ENCODE measurements around the gene CTDSPL2. TPM values are rescaled to one million over a fixed set of nuclear protein-coding genes. Genes with fewer than 3 reads are reported as not detected.

The CTDSPL2 gene
- polyA plus RNA-seq, 3 donors: 64.0 to 75.8 (median 69.1) TPM

Other genes with a start within 250 kb of the CTDSPL2 start
- under 1 TPM; 0.76 to 0.90 (median 0.78) TPM for gene FRMD5, start 232.4 kb upstream of the CTDSPL2 start, polyA plus RNA-seq (ENCODE audit: insufficient read length in 3 of 3)
- 100 to 1,000 TPM; 125 to 139 (median 129) TPM for gene GOLM2, start 138.9 kb upstream of the CTDSPL2 start, polyA plus RNA-seq (ENCODE audit: insufficient read length in 3 of 3)
- gene EIF3J, start 109.5 kb downstream of the CTDSPL2 start, polyA plus RNA-seq (ENCODE audit: insufficient read length in 3 of 3): 100 to 1,000 TPM; 137 to 138 (median 137) TPM
- gene SPG11, start 236.0 kb downstream of the CTDSPL2 start, polyA plus RNA-seq (ENCODE audit: insufficient read length in 3 of 3): 10 to 100 TPM; 70.8 to 71.2 (median 71.1) TPM

Measured in right renal cortex interstitium (tissue), 3 donors.